GM23338 (cell line): ENCODE data around the gene MUC22. TPM values are rescaled to one million over a fixed set of nuclear protein-coding genes. Genes with fewer than 3 reads are reported as not detected.

ENCODE experiments used
- ATAC-seq: fragments of 200-7000 bp; cut with Tn5 transposase; 3 replicates; pipeline ENCODE4 v1.9.1; 2020
- DNase-seq: peaks from one replicate; pipeline ENCODE4 v3.0.0-alpha.2; 2015; ENCODE audit warnings: low spot score
- H2AFZ ChIP-seq: fragments of 200-600 bp; sonication (generic); 2 replicates; pipeline ENCODE4 v1.8.0; 2016; ENCODE audit warnings: antibody characterized with exemption, mild to moderate bottlenecking, moderate library complexity
- H3F3A ChIP-seq: fragments of 200-600 bp; sonication (generic); replicated peaks from 2 replicates; pipeline ENCODE4 v1.8.0; 2017; ENCODE audit warnings: antibody characterized with exemption, mixed run types, low read depth
- H3K27ac ChIP-seq: fragments of 200-600 bp; sonication (generic); 2 replicates; pipeline ENCODE4 v1.6.1; 2016; ENCODE audit warnings: low read depth
- H3K27me3 ChIP-seq: fragments of 200-600 bp; sonication (generic); 2 replicates; pipeline ENCODE4 v1.8.0; 2016; ENCODE audit warnings: mild to moderate bottlenecking, mixed run types, moderate library complexity; ENCODE audit not compliant: insufficient read depth
- H3K36me3 ChIP-seq: fragments of 200-600 bp; sonication (generic); 2 replicates; pipeline ENCODE4 v1.8.0; 2016; ENCODE audit warnings: mild to moderate bottlenecking; ENCODE audit not compliant: insufficient read depth
- H3K4me1 ChIP-seq: fragments of 200-600 bp; sonication (generic); 2 replicates; pipeline ENCODE4 v1.8.0; 2016; ENCODE audit warnings: mild to moderate bottlenecking, moderate library complexity; ENCODE audit not compliant: insufficient read depth
- H3K4me2 ChIP-seq: fragments of 200-600 bp; sonication (generic); 2 replicates; pipeline ENCODE4 v1.7.1; 2017; ENCODE audit warnings: mixed run types
- H3K4me3 ChIP-seq: fragments of 200-600 bp; sonication (generic); 2 replicates; pipeline ENCODE4 v1.6.1; 2016; ENCODE audit warnings: mixed run types
- H3K79me2 ChIP-seq: fragments of 200-600 bp; sonication (generic); replicated peaks from 2 replicates; pipeline ENCODE4 v1.8.0; 2017; ENCODE audit warnings: mild to moderate bottlenecking; ENCODE audit not compliant: insufficient read depth
- H3K9me2 ChIP-seq: fragments of 200-600 bp; sonication (generic); 2 replicates; pipeline ENCODE4 v1.8.0; 2017; ENCODE audit not compliant: insufficient read depth
- H4K20me1 ChIP-seq: fragments of 200-600 bp; sonication (generic); replicated peaks from 2 replicates; pipeline ENCODE4 v1.8.0; 2017; ENCODE audit warnings: mild to moderate bottlenecking; ENCODE audit not compliant: insufficient read depth
- H3K27ac Mint-ChIP-seq: 2 replicates; pipeline ENCODE4 v1.8.0; 2020; ENCODE audit warnings: inconsistent platforms, mild to moderate bottlenecking, moderate library complexity, mixed read lengths
- H3K27me3 Mint-ChIP-seq: 3 replicates; pipeline ENCODE4 v1.8.0; 2022; ENCODE audit warnings: low read depth, mild to moderate bottlenecking, moderate library complexity, mixed read lengths, inconsistent platforms; ENCODE audit not compliant: insufficient read depth, poor library complexity
- H3K36me3 Mint-ChIP-seq: 3 replicates; pipeline ENCODE4 v1.8.0; 2021; ENCODE audit warnings: low read depth, mild to moderate bottlenecking, inconsistent platforms, moderate library complexity, mixed read lengths
- H3K4me1 Mint-ChIP-seq: 3 replicates; pipeline ENCODE4 v1.8.0; 2020; ENCODE audit warnings: mild to moderate bottlenecking, inconsistent platforms, mixed read lengths
- H3K4me3 Mint-ChIP-seq: 3 replicates; pipeline ENCODE4 v1.8.0; 2021; ENCODE audit warnings: moderate library complexity, mild to moderate bottlenecking, inconsistent platforms, mixed read lengths
- H3K9me3 Mint-ChIP-seq: 3 replicates; pipeline ENCODE4 v1.8.0; 2020; ENCODE audit warnings: moderate library complexity, mild to moderate bottlenecking, inconsistent platforms, mixed read lengths
- CREB1 ChIP-seq: fragments of 250-450 bp; sonication (Bioruptor Pico); IDR thresholded peaks from 2 replicates; pipeline ENCODE4 v1.5.0; 2020; ENCODE audit warnings: low read depth, mild to moderate bottlenecking, moderate library complexity
- EZH2phosphoT487 ChIP-seq: fragments of 200-600 bp; sonication (generic); IDR thresholded peaks from one replicate; pipeline ENCODE4 v1.8.1; 2018; ENCODE audit warnings: antibody characterized with exemption; ENCODE audit not compliant: unreplicated experiment
- ZNF114 ChIP-seq: fragments of 250-450 bp; sonication (Bioruptor Pico); IDR thresholded peaks from 2 replicates; pipeline ENCODE4 v1.5.0; 2020; ENCODE audit warnings: mild to moderate bottlenecking, moderate library complexity
- polyA plus RNA-seq: library from polyadenylated mRNA; unstranded; fragments of >200 nt; fragmentation: Nextera tagmentation; extraction: Ambion mirVana; gene quantifications from 2 replicates; pipeline ENCODE4 v1.2.1, GENCODE V29; 2016
- total RNA-seq: library from RNA; depleted of rRNA; stranded (reverse); fragments of >200 nt; shearing (Covaris generic); gene quantifications from 2 replicates; pipeline ENCODE4 v1.2.3, GENCODE V29; 2014
- TF ChIP-seq, protein P1 (sequence below): fragments of 250-450 bp; sonication (Bioruptor Pico); IDR thresholded peaks from 2 replicates; pipeline ENCODE4 v1.5.0; 2020; ENCODE audit warnings: mild to moderate bottlenecking, moderate library complexity
- TF ChIP-seq, protein P2 (sequence below), 2 experiments: fragments of 200-600 bp in 1 of 2; sonication (generic) in 1 of 2; conservative IDR thresholded peaks; 2 replicates each; pipeline versions ENCODE4 v1.5.1 to v1.6.1; 2016 to 2017; ENCODE audit warnings: antibody characterized with exemption in 2 of 2, low read depth in 2 of 2, mild to moderate bottlenecking in 2 of 2, moderate library complexity in 1 of 2

The MUC22 gene
- total and polyA plus RNA-seq, 2 experiments from 2014 or later = not detected

DNA sequence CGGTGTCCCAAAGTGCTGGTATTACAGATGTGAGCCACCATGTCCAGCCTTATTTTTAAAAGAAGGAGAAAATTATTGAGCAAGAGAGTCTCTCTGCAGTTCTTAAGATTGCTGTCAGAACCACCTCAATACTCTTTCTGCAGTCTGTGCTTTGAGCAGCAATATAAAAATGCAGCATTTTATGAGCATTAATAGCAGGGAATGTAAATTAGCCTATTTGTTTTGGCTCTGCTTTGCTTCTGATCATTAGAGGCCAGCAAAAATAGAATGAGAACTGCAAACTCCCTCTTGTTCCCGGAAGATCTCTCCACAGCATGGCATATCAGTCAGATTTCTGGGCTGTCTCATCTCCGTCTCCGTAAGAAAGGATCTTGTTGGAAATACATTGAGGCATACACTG, 66.3 kb downstream of the MUC22 start (continued):
- TF ChIP-seq ZNF114 (CRISPR knock-in tag) (no peak), CREB1 (CRISPR knock-in tag) (no peak)
- TF ChIP-seq, protein P1, sequence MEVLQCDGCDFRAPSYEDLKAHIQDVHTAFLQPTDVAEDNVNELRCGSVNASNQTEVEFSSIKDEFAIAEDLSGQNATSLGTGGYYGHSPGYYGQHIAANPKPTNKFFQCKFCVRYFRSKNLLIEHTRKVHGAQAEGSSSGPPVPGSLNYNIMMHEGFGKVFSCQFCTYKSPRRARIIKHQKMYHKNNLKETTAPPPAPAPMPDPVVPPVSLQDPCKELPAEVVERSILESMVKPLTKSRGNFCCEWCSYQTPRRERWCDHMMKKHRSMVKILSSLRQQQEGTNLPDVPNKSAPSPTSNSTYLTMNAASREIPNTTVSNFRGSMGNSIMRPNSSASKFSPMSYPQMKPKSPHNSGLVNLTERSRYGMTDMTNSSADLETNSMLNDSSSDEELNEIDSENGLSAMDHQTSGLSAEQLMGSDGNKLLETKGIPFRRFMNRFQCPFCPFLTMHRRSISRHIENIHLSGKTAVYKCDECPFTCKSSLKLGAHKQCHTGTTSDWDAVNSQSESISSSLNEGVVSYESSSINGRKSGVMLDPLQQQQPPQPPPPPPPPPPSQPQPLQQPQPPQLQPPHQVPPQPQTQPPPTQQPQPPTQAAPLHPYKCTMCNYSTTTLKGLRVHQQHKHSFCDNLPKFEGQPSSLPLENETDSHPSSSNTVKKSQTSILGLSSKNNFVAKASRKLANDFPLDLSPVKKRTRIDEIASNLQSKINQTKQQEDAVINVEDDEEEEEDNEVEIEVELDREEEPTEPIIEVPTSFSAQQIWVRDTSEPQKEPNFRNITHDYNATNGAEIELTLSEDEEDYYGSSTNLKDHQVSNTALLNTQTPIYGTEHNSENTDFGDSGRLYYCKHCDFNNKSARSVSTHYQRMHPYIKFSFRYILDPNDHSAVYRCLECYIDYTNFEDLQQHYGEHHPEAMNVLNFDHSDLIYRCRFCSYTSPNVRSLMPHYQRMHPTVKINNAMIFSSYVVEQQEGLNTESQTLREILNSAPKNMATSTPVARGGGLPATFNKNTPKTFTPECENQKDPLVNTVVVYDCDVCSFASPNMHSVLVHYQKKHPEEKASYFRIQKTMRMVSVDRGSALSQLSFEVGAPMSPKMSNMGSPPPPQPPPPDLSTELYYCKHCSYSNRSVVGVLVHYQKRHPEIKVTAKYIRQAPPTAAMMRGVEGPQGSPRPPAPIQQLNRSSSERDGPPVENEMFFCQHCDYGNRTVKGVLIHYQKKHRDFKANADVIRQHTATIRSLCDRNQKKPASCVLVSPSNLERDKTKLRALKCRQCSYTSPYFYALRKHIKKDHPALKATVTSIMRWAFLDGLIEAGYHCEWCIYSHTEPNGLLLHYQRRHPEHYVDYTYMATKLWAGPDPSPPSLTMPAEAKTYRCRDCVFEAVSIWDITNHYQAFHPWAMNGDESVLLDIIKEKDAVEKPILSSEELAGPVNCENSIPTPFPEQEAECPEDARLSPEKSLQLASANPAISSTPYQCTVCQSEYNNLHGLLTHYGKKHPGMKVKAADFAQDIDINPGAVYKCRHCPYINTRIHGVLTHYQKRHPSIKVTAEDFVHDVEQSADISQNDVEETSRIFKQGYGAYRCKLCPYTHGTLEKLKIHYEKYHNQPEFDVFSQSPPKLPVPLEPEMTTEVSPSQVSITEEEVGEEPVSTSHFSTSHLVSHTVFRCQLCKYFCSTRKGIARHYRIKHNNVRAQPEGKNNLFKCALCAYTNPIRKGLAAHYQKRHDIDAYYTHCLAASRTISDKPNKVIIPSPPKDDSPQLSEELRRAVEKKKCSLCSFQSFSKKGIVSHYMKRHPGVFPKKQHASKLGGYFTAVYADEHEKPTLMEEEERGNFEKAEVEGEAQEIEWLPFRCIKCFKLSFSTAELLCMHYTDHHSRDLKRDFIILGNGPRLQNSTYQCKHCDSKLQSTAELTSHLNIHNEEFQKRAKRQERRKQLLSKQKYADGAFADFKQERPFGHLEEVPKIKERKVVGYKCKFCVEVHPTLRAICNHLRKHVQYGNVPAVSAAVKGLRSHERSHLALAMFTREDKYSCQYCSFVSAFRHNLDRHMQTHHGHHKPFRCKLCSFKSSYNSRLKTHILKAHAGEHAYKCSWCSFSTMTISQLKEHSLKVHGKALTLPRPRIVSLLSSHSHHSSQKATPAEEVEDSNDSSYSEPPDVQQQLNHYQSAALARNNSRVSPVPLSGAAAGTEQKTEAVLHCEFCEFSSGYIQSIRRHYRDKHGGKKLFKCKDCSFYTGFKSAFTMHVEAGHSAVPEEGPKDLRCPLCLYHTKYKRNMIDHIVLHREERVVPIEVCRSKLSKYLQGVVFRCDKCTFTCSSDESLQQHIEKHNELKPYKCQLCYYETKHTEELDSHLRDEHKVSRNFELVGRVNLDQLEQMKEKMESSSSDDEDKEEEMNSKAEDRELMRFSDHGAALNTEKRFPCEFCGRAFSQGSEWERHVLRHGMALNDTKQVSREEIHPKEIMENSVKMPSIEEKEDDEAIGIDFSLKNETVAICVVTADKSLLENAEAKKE (CRISPR knock-in tag) = no peak

DNA sequence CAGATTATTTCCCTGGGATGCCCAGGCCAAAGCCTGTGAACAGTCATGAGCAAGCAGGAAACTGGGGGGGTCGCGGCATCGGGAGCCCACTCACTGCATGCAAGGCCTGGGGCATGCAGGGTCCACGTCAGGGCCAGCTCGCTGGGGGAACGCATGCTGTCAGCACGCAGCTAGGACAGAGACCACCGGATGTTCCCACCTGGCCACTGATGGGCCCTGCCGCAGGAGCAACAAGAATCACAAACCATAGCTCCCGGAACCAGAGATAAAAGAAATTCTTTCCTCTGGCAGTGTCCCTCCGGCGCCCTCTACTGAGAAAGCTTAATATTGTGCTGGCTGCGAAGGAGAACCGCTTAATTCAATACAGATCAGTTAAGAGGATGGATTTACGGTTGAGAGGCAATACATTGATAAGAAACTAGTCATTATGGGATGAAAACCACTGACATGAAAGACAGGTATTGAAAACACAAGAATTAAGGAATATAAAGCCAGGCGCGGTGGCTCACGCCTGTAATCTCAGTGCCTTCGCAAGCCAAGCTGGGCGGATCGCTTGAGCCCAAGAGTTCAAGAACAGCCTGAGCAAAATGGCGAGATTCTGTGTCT, 69.5 kb downstream of the MUC22 start:
- H3K27me3 Mint-ChIP-seq = peaks cover 13% of the 10 kb centered on the region
- H3K27ac Mint-ChIP-seq = peak overlapping the region; percentile 93
- Histone ChIP-seq H3K4me1 (peaks cover 3% of the 10 kb centered on the region; the same call in 1 of the 2 replicates), H3K27me3 (no peaks in the 10 kb centered on the region), H3K36me3 (no peaks in the 10 kb centered on the region), H3K4me2 (no peak overlapping the region), H3K79me2 (no peaks in the 10 kb centered on the region), H3K9me2 (no peaks in the 10 kb centered on the region), H2AFZ (peak overlapping the region; percentile 45), H3K4me3 (no peak overlapping the region), H3K27ac (no peak overlapping the region), H3F3A (no peaks in the 10 kb centered on the region), H4K20me1 (no peaks in the 10 kb centered on the region)
- DNase-seq (peak; percentile 95), ATAC-seq (peak; percentile 82)
- peaks cover 17% of the 10 kb centered on the region for H3K4me1 Mint-ChIP-seq
- no peaks in the 10 kb centered on the region for H3K9me3 Mint-ChIP-seq
- H3K36me3 Mint-ChIP-seq = no peaks in the 10 kb centered on the region
- H3K4me3 Mint-ChIP-seq = peak overlapping the region; percentile 37; the same call in 2 of the 3 replicates
- TF ChIP-seq, protein P2, sequence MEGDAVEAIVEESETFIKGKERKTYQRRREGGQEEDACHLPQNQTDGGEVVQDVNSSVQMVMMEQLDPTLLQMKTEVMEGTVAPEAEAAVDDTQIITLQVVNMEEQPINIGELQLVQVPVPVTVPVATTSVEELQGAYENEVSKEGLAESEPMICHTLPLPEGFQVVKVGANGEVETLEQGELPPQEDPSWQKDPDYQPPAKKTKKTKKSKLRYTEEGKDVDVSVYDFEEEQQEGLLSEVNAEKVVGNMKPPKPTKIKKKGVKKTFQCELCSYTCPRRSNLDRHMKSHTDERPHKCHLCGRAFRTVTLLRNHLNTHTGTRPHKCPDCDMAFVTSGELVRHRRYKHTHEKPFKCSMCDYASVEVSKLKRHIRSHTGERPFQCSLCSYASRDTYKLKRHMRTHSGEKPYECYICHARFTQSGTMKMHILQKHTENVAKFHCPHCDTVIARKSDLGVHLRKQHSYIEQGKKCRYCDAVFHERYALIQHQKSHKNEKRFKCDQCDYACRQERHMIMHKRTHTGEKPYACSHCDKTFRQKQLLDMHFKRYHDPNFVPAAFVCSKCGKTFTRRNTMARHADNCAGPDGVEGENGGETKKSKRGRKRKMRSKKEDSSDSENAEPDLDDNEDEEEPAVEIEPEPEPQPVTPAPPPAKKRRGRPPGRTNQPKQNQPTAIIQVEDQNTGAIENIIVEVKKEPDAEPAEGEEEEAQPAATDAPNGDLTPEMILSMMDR (conservative IDR thresholded peaks at IDR 0.05; ENCODE audit: low read depth in 2 of 2) = peak; percentile 84 to 88
- no peak for TF ChIP-seq EZH2phosphoT487
